DND-41 (cell line): ENCODE measurements around the gene GOLGA3.

Source experiments
- EZH2 ChIP-seq: IDR thresholded peaks from 3 replicates; pipeline ENCODE4 v1.6.1; 2012; ENCODE audit warnings: borderline replicate concordance, low read depth, mild to moderate bottlenecking, moderate library complexity, low read length, inconsistent platforms; ENCODE audit not compliant: severe bottlenecking
- TF ChIP-seq, protein P1 (sequence below): IDR thresholded peaks from 2 replicates; pipeline ENCODE4 v1.5.1; 2012; ENCODE audit warnings: borderline replicate concordance, low read length, moderate library complexity, mild to moderate bottlenecking; ENCODE audit not compliant: poor library complexity, severe bottlenecking; ENCODE audit errors: extremely low read depth

- TF ChIP-seq, protein P1, sequence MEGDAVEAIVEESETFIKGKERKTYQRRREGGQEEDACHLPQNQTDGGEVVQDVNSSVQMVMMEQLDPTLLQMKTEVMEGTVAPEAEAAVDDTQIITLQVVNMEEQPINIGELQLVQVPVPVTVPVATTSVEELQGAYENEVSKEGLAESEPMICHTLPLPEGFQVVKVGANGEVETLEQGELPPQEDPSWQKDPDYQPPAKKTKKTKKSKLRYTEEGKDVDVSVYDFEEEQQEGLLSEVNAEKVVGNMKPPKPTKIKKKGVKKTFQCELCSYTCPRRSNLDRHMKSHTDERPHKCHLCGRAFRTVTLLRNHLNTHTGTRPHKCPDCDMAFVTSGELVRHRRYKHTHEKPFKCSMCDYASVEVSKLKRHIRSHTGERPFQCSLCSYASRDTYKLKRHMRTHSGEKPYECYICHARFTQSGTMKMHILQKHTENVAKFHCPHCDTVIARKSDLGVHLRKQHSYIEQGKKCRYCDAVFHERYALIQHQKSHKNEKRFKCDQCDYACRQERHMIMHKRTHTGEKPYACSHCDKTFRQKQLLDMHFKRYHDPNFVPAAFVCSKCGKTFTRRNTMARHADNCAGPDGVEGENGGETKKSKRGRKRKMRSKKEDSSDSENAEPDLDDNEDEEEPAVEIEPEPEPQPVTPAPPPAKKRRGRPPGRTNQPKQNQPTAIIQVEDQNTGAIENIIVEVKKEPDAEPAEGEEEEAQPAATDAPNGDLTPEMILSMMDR: no peak
- no peak for TF ChIP-seq EZH2
Measured at GRCh38 chr12:132812631-132813305, 15.9 kb downstream of the GOLGA3 start.
